Omental fat pad (tissue), 4 donors: ENCODE data around the gene SIM2. TPM values are rescaled to one million over a fixed set of nuclear protein-coding genes. Genes with fewer than 3 reads are reported as not detected.

ENCODE experiments used
- ATAC-seq: fragments of 150-250 bp; one replicate; pipeline ENCODE4 v1.9.1; 2016; ENCODE audit warnings: mild to moderate bottlenecking, moderate library complexity; ENCODE audit not compliant: low FRiP score
- DNase-seq: peaks from one replicate; pipeline ENCODE4 v3.0.0-alpha.2; 2019; ENCODE audit warnings: low spot score
- total RNA-seq, 4 donors: library from RNA; depleted of rRNA; stranded (reverse); fragments of >200 nt; gene quantifications; one replicate each; pipeline ENCODE4 v1.1.0, GENCODE V29; 2016
- TF ChIP-seq, protein P1 (sequence below), 3 donors: fragments of 450-650 bp; IDR thresholded peaks; one replicate each; pipeline ENCODE4 v1.5.1; 2016 to 2017; ENCODE audit warnings: antibody characterized with exemption in 3 of 3, mild to moderate bottlenecking in 3 of 3, moderate library complexity in 2 of 3

SIM2 gene
- total RNA-seq, 4 donors from 2014 or later = 3.2 TPM; not detected in 3

GRCh38 chr21:36700971-36701755, 2.2 kb downstream of the SIM2 start:
- TF ChIP-seq, protein P1, sequence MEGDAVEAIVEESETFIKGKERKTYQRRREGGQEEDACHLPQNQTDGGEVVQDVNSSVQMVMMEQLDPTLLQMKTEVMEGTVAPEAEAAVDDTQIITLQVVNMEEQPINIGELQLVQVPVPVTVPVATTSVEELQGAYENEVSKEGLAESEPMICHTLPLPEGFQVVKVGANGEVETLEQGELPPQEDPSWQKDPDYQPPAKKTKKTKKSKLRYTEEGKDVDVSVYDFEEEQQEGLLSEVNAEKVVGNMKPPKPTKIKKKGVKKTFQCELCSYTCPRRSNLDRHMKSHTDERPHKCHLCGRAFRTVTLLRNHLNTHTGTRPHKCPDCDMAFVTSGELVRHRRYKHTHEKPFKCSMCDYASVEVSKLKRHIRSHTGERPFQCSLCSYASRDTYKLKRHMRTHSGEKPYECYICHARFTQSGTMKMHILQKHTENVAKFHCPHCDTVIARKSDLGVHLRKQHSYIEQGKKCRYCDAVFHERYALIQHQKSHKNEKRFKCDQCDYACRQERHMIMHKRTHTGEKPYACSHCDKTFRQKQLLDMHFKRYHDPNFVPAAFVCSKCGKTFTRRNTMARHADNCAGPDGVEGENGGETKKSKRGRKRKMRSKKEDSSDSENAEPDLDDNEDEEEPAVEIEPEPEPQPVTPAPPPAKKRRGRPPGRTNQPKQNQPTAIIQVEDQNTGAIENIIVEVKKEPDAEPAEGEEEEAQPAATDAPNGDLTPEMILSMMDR (IDR thresholded peaks at IDR 0.05) = no peak
- no peak for DNase-seq

DNA sequence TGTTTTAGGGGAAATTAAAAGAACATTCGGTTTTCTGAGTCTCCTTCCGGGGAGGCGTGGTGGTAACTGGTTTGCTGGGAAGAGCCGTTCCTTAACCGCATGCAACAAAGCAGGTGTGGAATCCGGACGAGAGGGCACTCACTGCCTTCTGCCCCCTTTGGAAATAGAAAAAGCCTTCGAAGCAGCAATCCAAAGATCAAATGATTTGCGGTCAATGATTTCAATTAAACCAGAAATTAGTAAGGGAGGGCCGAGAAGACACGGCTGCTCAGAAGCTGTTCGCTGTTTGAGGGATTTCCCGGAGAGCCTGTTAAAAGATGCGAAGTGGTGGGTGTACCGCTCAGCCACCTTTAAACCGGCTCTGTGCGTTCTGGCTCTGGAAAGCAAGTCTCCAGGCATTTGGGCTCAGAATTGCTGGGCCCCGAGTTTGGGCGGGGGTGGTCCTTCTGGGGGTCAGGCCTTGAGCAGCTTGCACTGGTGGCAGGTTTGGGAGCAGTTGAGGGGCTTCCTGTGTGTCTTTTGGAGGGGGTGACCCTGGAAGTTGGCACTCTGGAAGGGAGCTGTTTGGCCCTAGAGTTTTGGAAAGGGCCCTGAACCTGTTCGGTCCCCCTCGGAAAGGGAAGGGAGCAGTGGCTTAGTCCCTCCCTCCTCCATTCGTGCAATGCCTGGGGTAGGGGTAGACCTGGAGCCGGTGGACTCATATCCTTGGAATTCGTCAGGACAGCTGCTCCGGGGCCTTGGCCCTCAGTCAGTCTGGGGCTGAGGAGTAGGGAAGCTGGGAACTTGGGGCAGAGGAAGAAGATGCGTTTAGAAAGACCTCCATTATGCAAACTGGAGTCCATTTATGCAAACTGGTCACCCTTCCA, 3.1 kb downstream of the SIM2 start:
- ATAC-seq = no peak
- TF ChIP-seq, protein P1 (IDR thresholded peaks at IDR 0.05) = no peak
- DNase-seq = no peak

More at GRCh38 chr21:36700971-36701755, 2.2 kb downstream of the SIM2 start:
- no peak for ATAC-seq

- TF ChIP-seq, protein P1 (IDR thresholded peaks at IDR 0.05) = no peak
- ATAC-seq (no peak), DNase-seq (no peak)
These were observed 3.7 kb downstream of the SIM2 start for GRCh38 chr21:36702622-36702968.

DNA sequence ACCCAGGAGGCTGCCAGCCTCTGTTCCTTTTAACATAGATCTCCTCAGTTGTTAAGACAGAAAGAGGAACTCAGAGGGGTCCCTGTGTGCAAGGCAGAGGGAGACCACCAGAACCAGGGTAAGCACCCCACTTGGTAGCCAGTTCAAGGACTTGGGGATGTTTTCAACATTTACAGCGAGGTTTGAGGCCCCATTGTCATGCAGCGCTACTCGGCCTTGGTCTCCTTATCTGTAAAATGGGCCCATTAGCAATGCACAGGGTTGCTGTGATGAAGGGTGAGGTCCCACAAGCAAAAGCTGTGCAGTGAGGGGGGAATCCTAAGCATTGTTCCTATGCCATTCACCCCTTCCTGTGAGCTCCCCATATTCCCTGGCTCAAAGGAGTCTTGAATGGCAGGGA, 4.2 kb downstream of the SIM2 start:
- no peak for DNase-seq
- TF ChIP-seq, protein P1 (IDR thresholded peaks at IDR 0.05) = no peak
- no peak for ATAC-seq

DNA sequence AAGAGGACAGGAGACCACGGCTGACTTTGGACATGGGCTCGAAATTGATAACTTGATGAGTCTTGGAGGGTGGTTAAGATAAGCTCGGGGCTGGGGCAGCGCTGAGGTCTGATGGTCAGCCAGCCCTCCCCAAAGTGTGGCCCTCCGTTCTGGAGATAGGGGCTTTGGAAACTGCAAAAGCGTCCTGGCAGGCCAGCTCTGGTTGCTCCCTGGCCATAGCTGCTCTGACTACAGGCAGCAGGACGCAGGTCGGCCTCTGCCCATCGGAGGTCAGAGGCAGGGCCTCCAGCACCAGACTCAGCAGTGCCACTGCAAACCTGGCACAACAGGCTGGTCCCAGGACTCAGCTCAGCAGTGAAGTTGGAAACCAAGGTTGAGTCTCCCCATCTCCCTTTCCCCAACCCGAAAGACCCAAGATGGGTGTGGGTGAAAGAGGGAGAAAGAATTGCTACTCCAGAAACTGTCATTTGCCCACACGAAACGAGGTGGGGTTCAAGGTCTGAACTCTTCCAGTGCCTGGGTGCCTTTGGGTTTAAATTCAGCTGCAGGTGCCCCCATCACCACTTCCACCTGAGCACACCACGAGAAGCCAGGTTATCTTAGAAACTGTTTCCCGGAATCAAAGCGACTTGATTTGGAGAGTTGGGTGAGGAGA, 4.8 kb downstream of the SIM2 start:
- DNase-seq = no peak
- TF ChIP-seq, protein P1 (IDR thresholded peaks at IDR 0.05) = no peak
- no peak for ATAC-seq

GRCh38 chr21:36704281-36704957, 5.5 kb downstream of the SIM2 start:
- no peak for DNase-seq
- ATAC-seq = no peak
- TF ChIP-seq, protein P1 (IDR thresholded peaks at IDR 0.05) = no peak
